ENCODE measurements around the gene PARP16.

DNA sequence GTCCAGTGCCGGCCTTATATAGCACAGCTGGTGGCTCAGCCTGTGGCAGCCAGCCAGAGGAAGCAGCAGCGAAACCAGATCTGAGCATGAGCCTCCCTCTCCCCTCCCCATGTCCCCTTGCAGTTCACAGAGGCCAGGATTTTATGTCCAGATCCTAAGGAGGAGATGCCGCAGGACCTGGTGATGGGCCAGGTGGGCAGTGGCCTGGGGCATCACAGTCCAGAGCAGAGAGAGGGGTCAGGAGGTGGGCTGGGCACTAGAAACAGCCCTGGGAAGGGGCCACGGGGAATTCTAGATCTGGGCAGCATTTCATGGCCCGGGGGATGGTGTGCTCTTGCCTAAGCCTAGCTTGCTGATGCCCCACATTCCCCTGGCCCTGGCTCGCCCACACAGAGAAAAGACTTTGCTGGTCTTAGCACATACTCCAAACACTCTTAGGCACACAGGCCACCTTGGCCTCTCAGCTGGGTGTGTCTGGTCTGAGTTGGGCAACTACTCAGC is 75.2 kb downstream of the PARP16 start:
- TF ChIP-seq, protein P1, sequence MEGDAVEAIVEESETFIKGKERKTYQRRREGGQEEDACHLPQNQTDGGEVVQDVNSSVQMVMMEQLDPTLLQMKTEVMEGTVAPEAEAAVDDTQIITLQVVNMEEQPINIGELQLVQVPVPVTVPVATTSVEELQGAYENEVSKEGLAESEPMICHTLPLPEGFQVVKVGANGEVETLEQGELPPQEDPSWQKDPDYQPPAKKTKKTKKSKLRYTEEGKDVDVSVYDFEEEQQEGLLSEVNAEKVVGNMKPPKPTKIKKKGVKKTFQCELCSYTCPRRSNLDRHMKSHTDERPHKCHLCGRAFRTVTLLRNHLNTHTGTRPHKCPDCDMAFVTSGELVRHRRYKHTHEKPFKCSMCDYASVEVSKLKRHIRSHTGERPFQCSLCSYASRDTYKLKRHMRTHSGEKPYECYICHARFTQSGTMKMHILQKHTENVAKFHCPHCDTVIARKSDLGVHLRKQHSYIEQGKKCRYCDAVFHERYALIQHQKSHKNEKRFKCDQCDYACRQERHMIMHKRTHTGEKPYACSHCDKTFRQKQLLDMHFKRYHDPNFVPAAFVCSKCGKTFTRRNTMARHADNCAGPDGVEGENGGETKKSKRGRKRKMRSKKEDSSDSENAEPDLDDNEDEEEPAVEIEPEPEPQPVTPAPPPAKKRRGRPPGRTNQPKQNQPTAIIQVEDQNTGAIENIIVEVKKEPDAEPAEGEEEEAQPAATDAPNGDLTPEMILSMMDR (IDR thresholded peaks at IDR 0.05 in 4 of 5, conservative IDR thresholded peaks at IDR 0.05 in 1 of 5), result no peak
- TF ChIP-seq POLR2A (IDR thresholded peaks at IDR 0.05), result no peak
